SW 1271 (cell line): ENCODE measurements around the gene BYSL.

Source experiments
- DNase-seq, 2 experiments: peaks; one replicate each; lab custom pipeline; 2025; lab: John Stamatoyannopoulos, UW

BYSL gene

GRCh38 chr6:41914869-41915530, 6.3 kb upstream of the BYSL start:
- no peak for DNase-seq

DNA sequence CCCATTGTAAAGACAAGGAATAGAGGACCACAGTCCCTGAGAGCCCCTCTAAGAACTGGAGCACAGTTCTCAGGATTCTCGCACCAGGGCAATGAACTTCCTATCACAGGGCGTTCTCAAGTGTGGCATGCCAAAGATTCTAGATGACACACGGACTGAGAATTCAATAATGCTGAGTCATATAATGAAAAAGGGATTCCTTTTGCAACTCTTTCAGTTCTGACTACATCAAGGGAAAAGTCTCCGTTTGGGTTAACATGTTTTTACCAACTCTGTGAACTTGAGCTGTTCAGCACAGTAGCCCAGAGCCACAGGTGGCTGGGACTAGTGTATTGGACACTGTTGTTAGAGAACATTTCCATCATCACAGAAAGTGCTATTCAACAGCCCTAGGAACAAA, 3.8 kb upstream of the BYSL start:
- peak; percentile 79 to 95 for DNase-seq

- DNase-seq, result no peak
These were observed 356 bp downstream of the BYSL start for GRCh38 chr6:41921712-41921998.

DNA sequence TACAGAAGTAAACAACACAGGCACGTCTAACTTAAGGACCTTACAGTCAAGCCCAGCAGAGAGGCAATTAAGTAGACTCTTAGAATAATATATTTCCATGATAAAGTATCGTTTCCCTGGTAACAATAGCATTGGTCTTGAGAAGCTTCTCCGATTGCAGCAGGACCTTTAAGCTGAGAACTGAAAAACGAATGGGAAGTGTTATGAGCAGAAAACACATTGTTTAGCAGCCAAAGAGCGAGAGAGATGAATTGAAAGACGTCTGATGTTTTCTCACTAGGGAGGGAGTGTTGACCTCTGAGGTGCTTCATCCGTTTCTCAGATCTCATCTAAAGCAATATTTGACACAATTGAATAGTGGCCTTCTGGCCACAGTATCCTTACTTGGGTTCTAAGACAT, 855 bp downstream of the BYSL start:
- no peak for DNase-seq

DNA sequence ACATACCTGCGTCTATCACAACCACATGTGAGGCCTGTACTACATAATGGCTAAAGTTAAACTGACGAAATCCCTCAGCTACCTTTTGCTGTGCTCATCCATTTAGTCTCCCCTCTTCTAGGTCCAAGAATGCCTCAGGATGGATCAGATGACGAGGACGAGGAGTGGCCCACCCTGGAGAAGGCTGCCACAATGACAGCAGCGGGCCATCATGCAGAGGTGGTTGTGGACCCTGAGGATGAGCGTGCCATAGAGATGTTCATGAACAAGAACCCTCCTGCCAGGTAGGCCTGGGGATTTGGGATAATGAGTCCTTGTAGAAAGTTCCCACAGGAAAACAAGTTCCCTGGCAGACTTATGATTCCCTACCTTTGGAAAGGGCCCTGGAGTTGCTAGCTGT, 6.0 kb downstream of the BYSL start:
- DNase-seq, result no peak

- DNase-seq, result no peak
These were observed 8.6 kb downstream of the BYSL start for GRCh38 chr6:41929924-41930323.

DNA sequence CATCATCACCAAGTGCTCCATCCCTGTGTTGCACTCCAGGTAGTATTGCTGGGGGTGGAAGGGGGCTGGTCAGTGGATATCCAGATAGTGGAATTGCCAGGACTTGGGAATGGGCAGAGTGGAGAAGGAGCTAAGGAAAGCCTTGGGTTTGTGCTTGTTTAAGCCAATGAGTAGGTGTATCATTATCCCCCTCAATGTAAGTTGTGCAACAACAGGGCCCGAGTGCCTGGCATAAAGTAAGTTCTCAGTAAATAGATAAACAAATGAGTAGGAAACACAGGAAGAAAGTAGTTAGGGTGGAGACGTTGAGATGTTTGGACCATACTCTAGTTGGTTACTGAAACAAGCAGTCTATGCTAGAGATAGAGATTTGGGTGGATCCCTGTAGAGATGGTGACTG, 10.5 kb downstream of the BYSL start:
- no peak for DNase-seq

DNA sequence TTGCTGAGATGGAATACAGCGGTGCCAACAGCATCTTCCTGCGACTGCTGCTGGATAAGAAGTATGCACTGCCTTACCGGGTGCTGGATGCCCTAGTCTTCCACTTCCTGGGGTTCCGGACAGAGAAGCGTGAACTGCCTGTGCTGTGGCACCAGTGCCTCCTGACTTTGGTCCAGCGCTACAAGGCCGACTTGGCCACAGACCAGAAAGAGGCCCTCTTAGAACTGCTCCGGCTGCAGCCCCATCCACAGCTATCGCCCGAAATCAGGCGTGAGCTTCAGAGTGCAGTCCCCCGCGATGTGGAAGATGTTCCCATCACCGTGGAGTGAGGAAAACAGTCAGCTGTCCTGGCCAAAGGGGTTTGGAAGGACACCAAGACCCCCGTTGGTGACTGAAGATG, 11.1 kb downstream of the BYSL start:
- no peak for DNase-seq

- no peak for DNase-seq
These were observed 13.2 kb downstream of the BYSL start for GRCh38 chr6:41934278-41935192.

DNA sequence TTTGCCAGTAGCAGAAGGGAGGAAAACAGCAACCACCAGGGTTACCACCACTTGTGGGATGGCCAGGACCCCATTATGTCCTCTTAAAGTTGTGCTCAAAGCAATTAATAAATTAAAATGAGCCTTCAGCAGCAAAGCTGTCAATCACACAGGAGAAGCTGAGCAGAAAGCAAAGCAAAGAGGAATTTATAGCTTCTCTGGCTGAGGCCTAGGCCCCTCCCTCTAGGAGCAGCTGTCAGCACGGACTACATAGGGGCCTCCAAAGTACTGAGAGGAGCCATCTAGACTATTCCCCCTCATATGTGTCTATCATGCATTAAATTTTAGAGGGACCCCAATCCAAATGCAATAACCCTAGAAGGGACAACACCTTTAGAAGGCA, 13.9 kb downstream of the BYSL start:
- no peak for DNase-seq

DNA sequence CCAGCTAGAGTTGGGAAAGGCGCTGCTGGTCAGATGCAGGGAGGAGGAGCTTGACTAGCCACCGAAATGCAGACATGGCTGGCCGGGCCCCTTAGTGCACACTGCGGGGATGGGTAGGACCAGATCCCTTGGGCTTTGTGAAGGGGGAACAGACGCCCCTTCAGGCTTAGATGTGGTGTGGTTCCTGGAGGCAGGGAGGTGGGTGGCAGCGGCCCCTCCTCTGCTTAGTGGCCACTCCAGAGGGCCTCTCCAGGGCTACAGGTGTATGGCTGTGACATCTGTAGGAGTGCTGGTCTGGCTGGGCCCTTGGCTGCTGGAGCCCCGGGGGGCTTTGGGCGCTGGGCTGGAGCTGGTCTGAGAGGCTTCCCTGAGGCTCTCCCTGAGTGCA, 14.4 kb downstream of the BYSL start:
- DNase-seq, result no peak

- peak; percentile 62 to 78 for DNase-seq
These were observed 15.0 kb downstream of the BYSL start for GRCh38 chr6:41936073-41936837.

GRCh38 chr6:41937472-41937860, 16.2 kb downstream of the BYSL start:
- no peak for DNase-seq

DNA sequence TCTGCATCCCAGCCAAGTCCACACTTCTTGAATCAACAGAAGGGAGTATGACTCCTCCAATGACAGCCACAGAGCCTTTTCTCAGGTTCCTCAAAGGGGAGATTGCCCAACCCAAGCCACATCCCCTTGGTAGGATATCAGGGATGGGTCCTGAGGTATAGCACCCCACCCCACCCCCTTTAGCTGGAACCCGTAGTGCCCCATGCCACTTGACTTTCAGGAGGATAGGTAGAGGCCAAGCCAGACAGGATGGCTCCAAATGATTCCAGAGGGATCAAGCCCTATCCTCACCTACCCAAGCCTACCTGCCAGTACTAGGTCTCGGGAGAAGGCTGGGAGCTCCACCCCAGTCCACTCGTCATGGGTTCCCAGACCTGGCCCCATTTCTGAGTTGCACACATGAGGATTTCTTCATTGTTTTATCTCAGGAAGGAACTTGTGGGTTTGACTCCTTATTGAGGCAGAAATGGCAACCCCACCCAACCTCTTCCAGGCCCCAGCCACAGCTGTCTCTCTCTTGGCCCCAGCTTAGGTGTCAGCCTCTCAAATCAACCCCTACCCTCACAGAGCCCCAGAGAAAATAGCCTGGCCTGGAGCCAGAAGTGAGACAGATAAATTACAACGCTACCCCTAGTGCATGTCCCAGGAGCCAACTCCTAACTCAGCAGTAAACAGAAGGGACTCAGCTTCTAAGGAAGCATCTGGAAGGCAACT, 16.7 kb downstream of the BYSL start:
- DNase-seq, result no peak

GRCh38 chr6:41938590-41939175, 17.4 kb downstream of the BYSL start:
- no peak for DNase-seq

GRCh38 chr6:41939176-41939847, 18.0 kb downstream of the BYSL start:
- no peak for DNase-seq

- no peak for DNase-seq
These were observed 18.8 kb downstream of the BYSL start for GRCh38 chr6:41939848-41940758.

- DNase-seq, result no peak
These were observed 19.5 kb downstream of the BYSL start for GRCh38 chr6:41940759-41941279.

- peak; percentile 82 to 94 for DNase-seq
These were observed 20.2 kb downstream of the BYSL start, which contains the start of gene CCND3 for GRCh38 chr6:41941280-41942066. CCND3 (minus strand) TSS chr6:41941808; CDS start chr6:41941649, 159 bp downstream.
